Right renal pelvis (tissue), 4 donors: ENCODE measurements around the gene PYROXD2. TPM values are rescaled to one million over a fixed set of nuclear protein-coding genes. Genes with fewer than 3 reads are reported as not detected.

Experiments
- DNase-seq, 4 donors: peaks; one replicate each; pipeline ENCODE4 v3.0.0-alpha.2; 2013; ENCODE audit warnings: low read depth in 4 of 4, low spot score in 3 of 4, missing footprints in 1 of 4
- polyA plus RNA-seq, 4 donors: library from polyadenylated mRNA; unstranded; fragments of 120-200 nt; gene quantifications; one replicate each; pipeline ENCODE4 v1.2.1, GENCODE V29; 2013; ENCODE audit not compliant: insufficient read length in 4 of 4

PYROXD2 gene
- polyA plus RNA-seq, 4 donors, result 13.3 to 31.1 (median 15.5) TPM

- no peak for DNase-seq
Observed at GRCh38 chr10:98436704-98437103, 21.7 kb upstream of the PYROXD2 start.

GRCh38 chr10:98435178-98435577 is 20.2 kb upstream of the PYROXD2 start:
- DNase-seq, result no peak

- DNase-seq, result no peak
Observed at GRCh38 chr10:98433881-98434732, 19.1 kb upstream of the PYROXD2 start.

GRCh38 chr10:98433371-98433770 is 18.4 kb upstream of the PYROXD2 start:
- no peak for DNase-seq

GRCh38 chr10:98432330-98432729 is 17.3 kb upstream of the PYROXD2 start:
- DNase-seq, result no peak

- no peak for DNase-seq
Observed at GRCh38 chr10:98431016-98431415, 16.0 kb upstream of the PYROXD2 start.

- DNase-seq, result no peak
Observed at GRCh38 chr10:98430427-98430826, 15.4 kb upstream of the PYROXD2 start.

- DNase-seq, result no peak
Observed at GRCh38 chr10:98429320-98430072, 14.5 kb upstream of the PYROXD2 start.

- no peak for DNase-seq
Observed at GRCh38 chr10:98427011-98427515, 12.1 kb upstream of the PYROXD2 start.

GRCh38 chr10:98425511-98426352 is 10.8 kb upstream of the PYROXD2 start:
- no peak for DNase-seq

GRCh38 chr10:98424295-98425254 is 9.6 kb upstream of the PYROXD2 start:
- DNase-seq, result no peak

- no peak for DNase-seq
Observed at GRCh38 chr10:98423691-98424120, 8.7 kb upstream of the PYROXD2 start.

- no peak for DNase-seq
Observed at GRCh38 chr10:98422182-98422581, 7.2 kb upstream of the PYROXD2 start.

- no peak for DNase-seq
Observed at GRCh38 chr10:98420786-98421185, 5.8 kb upstream of the PYROXD2 start.

GRCh38 chr10:98419469-98420261 is 4.7 kb upstream of the PYROXD2 start:
- DNase-seq, result no peak

GRCh38 chr10:98418665-98419468 is 3.9 kb upstream of the PYROXD2 start:
- DNase-seq, result no peak

GRCh38 chr10:98417973-98418664 is 3.1 kb upstream of the PYROXD2 start:
- no peak for DNase-seq
